WTC11 (cell line): Measurements from ENCODE around the gene ZACN. TPM values are rescaled to one million over a fixed set of nuclear protein-coding genes. Genes with fewer than 3 reads are reported as not detected.

Experiments
- ATAC-seq: fragments of 200-7000 bp; cut with Tn5 transposase; 2 replicates; pipeline ENCODE4 v1.10.0; 2021; ENCODE audit warnings: mild to moderate bottlenecking, moderate library complexity
- CTCF ChIA-PET: fragments of 300-600 bp; sonication (Branson Sonifier 250); formaldehyde crosslinking; loops from one replicate; lab custom pipeline; 2021; ENCODE audit warnings: antibody characterized with exemption; lab: Charles Lee
- POLR2A ChIA-PET: fragments of 350-600 bp; sonication (Branson Sonifier 250); formaldehyde crosslinking; loops from one replicate; lab custom pipeline; 2021; ENCODE audit warnings: antibody characterized with exemption; lab: Charles Lee
- DNase-seq: peaks from one replicate; pipeline ENCODE4 v3.0.0; 2021; ENCODE audit warnings: low spot score
- H3K27ac Mint-ChIP-seq: 2 replicates; pipeline ENCODE4 v1.8.0; 2021; ENCODE audit warnings: mixed read lengths
- H3K27me3 Mint-ChIP-seq: 2 replicates; pipeline ENCODE4 v1.8.0; 2021; ENCODE audit warnings: low read depth, mild to moderate bottlenecking, moderate library complexity, mixed read lengths
- H3K36me3 Mint-ChIP-seq: 2 replicates; pipeline ENCODE4 v1.8.0; 2021; ENCODE audit warnings: mixed read lengths
- H3K4me1 Mint-ChIP-seq: 2 replicates; pipeline ENCODE4 v1.8.0; 2022; ENCODE audit warnings: mixed read lengths
- H3K4me3 Mint-ChIP-seq: 2 replicates; pipeline ENCODE4 v1.8.0; 2021; ENCODE audit warnings: mild to moderate bottlenecking, moderate library complexity, mixed read lengths
- H3K9me3 Mint-ChIP-seq: 2 replicates; pipeline ENCODE4 v1.8.0; 2021; ENCODE audit warnings: mixed read lengths
- AFF4 ChIP-seq: sonication (generic); formaldehyde crosslinking; IDR thresholded peaks from 2 replicates; pipeline ENCODE4 v1.8.1; 2023; ENCODE audit warnings: mild to moderate bottlenecking, missing genetic modification reagents, borderline replicate concordance
- ERG ChIP-seq: fragments of 250-450 bp; sonication (Bioruptor Pico); IDR thresholded peaks from 2 replicates; pipeline ENCODE4 v1.8.0; 2021; ENCODE audit warnings: mild to moderate bottlenecking
- ESRRA ChIP-seq: sonication (generic); formaldehyde crosslinking; IDR thresholded peaks from 2 replicates; pipeline ENCODE4 v1.8.1; 2022; ENCODE audit warnings: mild to moderate bottlenecking, missing genetic modification reagents, borderline replicate concordance
- GRHL2 ChIP-seq: fragments of 250-450 bp; sonication (Bioruptor Pico); IDR thresholded peaks from 2 replicates; pipeline ENCODE4 v1.8.0; 2022; ENCODE audit warnings: mild to moderate bottlenecking, moderate library complexity; ENCODE audit not compliant: insufficient replicate concordance, severe bottlenecking
- NFATC4 ChIP-seq: fragments of 250-450 bp; sonication (Bioruptor Pico); IDR thresholded peaks from 2 replicates; pipeline ENCODE4 v1.9.0; 2021; ENCODE audit warnings: mild to moderate bottlenecking
- NR1H2 ChIP-seq: sonication (generic); formaldehyde crosslinking; IDR thresholded peaks from 2 replicates; pipeline ENCODE4 v1.9.0; 2021; ENCODE audit warnings: mild to moderate bottlenecking, moderate library complexity, missing genetic modification reagents
- SMAD3 ChIP-seq: sonication (generic); formaldehyde crosslinking; IDR thresholded peaks from 2 replicates; pipeline ENCODE4 v1.8.0; 2022; ENCODE audit warnings: missing genetic modification reagents, mild to moderate bottlenecking, borderline replicate concordance
- SMAD4 ChIP-seq: sonication (generic); formaldehyde crosslinking; IDR thresholded peaks from 2 replicates; pipeline ENCODE4 v1.8.0; 2022; ENCODE audit warnings: mild to moderate bottlenecking, missing genetic modification reagents
- SOX15 ChIP-seq: fragments of 250-450 bp; sonication (Bioruptor Pico); IDR thresholded peaks from 2 replicates; pipeline ENCODE4 v1.9.0; 2021; ENCODE audit warnings: mild to moderate bottlenecking
- TCF7 ChIP-seq: sonication (generic); formaldehyde crosslinking; IDR thresholded peaks from 2 replicates; pipeline ENCODE4 v1.8.0; 2022; ENCODE audit warnings: mild to moderate bottlenecking, low read depth, missing genetic modification reagents, moderate library complexity
- USF2 ChIP-seq: sonication (generic); formaldehyde crosslinking; IDR thresholded peaks from 2 replicates; pipeline ENCODE4 v1.8.1; 2023; ENCODE audit warnings: mild to moderate bottlenecking, missing genetic modification reagents, moderate library complexity
- ZNF121 ChIP-seq: sonication (generic); formaldehyde crosslinking; IDR thresholded peaks from 2 replicates; pipeline ENCODE4 v1.8.0; 2023; ENCODE audit warnings: missing genetic modification reagents
- ZNF219 ChIP-seq: sonication (generic); formaldehyde crosslinking; IDR thresholded peaks from 2 replicates; pipeline ENCODE4 v1.8.0; 2023; ENCODE audit warnings: missing genetic modification reagents, mild to moderate bottlenecking, borderline replicate concordance
- ZNF423 ChIP-seq: fragments of 250-450 bp; sonication (Bioruptor Pico); IDR thresholded peaks from 2 replicates; pipeline ENCODE4 v2.1.2; 2022; ENCODE audit warnings: mild to moderate bottlenecking, moderate library complexity
- ZNF532 ChIP-seq: fragments of 250-450 bp; sonication (Bioruptor Pico); IDR thresholded peaks from 2 replicates; pipeline ENCODE4 v1.9.0; 2021; ENCODE audit warnings: mild to moderate bottlenecking, borderline replicate concordance
- total RNA-seq: library from RNA; stranded (reverse); gene quantifications from 3 replicates; pipeline ENCODE4 v1.2.3, GENCODE V29; 2021
- TF ChIP-seq, protein P1 (sequence below): sonication (generic); formaldehyde crosslinking; IDR thresholded peaks from 2 replicates; pipeline ENCODE4 v1.8.0; 2023; ENCODE audit warnings: missing genetic modification reagents, mild to moderate bottlenecking, borderline replicate concordance
- TF ChIP-seq, protein P2 (sequence below): sonication (generic); formaldehyde crosslinking; IDR thresholded peaks from 2 replicates; pipeline ENCODE4 v1.8.1; 2022; ENCODE audit warnings: mild to moderate bottlenecking, missing genetic modification reagents, moderate library complexity, borderline replicate concordance

Gene ZACN
- total RNA-seq, 1 experiment from 2014 or later, result 0.28 TPM

- POLR2A ChIA-PET, result interaction anchor here (1.1 kb wide), 1 partner anchor 13 kb away, joined by 7 read pairs; no protein-coding TSS in a partner anchor
- no peak for TF ChIP-seq NFATC4 (CRISPR knock-in tag)
- TF ChIP-seq SMAD3 (CRISPR knock-in tag), result no peak
- TF ChIP-seq ZNF219 (CRISPR knock-in tag), result no peak
- TF ChIP-seq ZNF121 (CRISPR knock-in tag), result no peak
- TF ChIP-seq GRHL2 (CRISPR knock-in tag), result no peak
- no peak for TF ChIP-seq ERG
- no peak for TF ChIP-seq ZNF532
- TF ChIP-seq USF2 (CRISPR knock-in tag), result no peak
- TF ChIP-seq ESRRA (CRISPR knock-in tag), result no peak
- TF ChIP-seq, protein P1, sequence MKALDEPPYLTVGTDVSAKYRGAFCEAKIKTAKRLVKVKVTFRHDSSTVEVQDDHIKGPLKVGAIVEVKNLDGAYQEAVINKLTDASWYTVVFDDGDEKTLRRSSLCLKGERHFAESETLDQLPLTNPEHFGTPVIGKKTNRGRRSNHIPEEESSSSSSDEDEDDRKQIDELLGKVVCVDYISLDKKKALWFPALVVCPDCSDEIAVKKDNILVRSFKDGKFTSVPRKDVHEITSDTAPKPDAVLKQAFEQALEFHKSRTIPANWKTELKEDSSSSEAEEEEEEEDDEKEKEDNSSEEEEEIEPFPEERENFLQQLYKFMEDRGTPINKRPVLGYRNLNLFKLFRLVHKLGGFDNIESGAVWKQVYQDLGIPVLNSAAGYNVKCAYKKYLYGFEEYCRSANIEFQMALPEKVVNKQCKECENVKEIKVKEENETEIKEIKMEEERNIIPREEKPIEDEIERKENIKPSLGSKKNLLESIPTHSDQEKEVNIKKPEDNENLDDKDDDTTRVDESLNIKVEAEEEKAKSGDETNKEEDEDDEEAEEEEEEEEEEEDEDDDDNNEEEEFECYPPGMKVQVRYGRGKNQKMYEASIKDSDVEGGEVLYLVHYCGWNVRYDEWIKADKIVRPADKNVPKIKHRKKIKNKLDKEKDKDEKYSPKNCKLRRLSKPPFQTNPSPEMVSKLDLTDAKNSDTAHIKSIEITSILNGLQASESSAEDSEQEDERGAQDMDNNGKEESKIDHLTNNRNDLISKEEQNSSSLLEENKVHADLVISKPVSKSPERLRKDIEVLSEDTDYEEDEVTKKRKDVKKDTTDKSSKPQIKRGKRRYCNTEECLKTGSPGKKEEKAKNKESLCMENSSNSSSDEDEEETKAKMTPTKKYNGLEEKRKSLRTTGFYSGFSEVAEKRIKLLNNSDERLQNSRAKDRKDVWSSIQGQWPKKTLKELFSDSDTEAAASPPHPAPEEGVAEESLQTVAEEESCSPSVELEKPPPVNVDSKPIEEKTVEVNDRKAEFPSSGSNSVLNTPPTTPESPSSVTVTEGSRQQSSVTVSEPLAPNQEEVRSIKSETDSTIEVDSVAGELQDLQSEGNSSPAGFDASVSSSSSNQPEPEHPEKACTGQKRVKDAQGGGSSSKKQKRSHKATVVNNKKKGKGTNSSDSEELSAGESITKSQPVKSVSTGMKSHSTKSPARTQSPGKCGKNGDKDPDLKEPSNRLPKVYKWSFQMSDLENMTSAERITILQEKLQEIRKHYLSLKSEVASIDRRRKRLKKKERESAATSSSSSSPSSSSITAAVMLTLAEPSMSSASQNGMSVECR, result no peak
- no peak for TF ChIP-seq SMAD4
- TF ChIP-seq NR1H2 (CRISPR knock-in tag), result no peak
- no peak for TF ChIP-seq AFF4 (CRISPR knock-in tag)
- TF ChIP-seq TCF7 (CRISPR knock-in tag), result no peak
- no peak for TF ChIP-seq SOX15 (CRISPR knock-in tag)
- TF ChIP-seq, protein P2, sequence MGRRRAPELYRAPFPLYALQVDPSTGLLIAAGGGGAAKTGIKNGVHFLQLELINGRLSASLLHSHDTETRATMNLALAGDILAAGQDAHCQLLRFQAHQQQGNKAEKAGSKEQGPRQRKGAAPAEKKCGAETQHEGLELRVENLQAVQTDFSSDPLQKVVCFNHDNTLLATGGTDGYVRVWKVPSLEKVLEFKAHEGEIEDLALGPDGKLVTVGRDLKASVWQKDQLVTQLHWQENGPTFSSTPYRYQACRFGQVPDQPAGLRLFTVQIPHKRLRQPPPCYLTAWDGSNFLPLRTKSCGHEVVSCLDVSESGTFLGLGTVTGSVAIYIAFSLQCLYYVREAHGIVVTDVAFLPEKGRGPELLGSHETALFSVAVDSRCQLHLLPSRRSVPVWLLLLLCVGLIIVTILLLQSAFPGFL (CRISPR knock-in tag), result no peak
- TF ChIP-seq ZNF423 (CRISPR knock-in tag), result no peak
- H3K36me3 Mint-ChIP-seq, result peaks cover 51% of the 10 kb centered on the region
- DNase-seq, result no peak
- no peaks in the 10 kb centered on the region for H3K4me1 Mint-ChIP-seq
- no peak overlapping the region for H3K4me3 Mint-ChIP-seq
- no peaks in the 10 kb centered on the region for H3K9me3 Mint-ChIP-seq
- no peak for ATAC-seq
- no peak overlapping the region for H3K27ac Mint-ChIP-seq
- H3K27me3 Mint-ChIP-seq, result no peaks in the 10 kb centered on the region
- CTCF ChIA-PET, result interaction anchor here (0.7 to 1.4 kb wide), 4 partner anchors 17 to 92 kb away, joined by 3 to 5 read pairs (median 4); partner anchors contain the start of gene CDK3
Observed at GRCh38 chr17:76092526-76093413, 13.8 kb downstream of the ZACN start.
